ENCODE data around the gene F9. TPM values are rescaled to one million over a fixed set of nuclear protein-coding genes. Genes with fewer than 3 reads are reported as not detected.

Gene F9
- total RNA-seq, 1 experiment from 2014 or later = not detected

- CTCF ChIA-PET = no interaction called here
- TF ChIP-seq CEBPB (IDR thresholded peaks at IDR 0.05; ENCODE audit: low read depth) (no peak), EZH2phosphoT487 (IDR thresholded peaks at IDR 0.05; ENCODE audit: borderline replicate concordance) (no peak), CBX3 (IDR thresholded peaks at IDR 0.05; ENCODE audit: low read depth) (no peak), SIN3A (IDR thresholded peaks at IDR 0.05; ENCODE audit: low read depth) (no peak), POLR2A (IDR thresholded peaks at IDR 0.05; ENCODE audit: borderline replicate concordance, extremely low read depth, insufficient read depth, insufficient read length) (no peak), JUND (IDR thresholded peaks at IDR 0.05) (no peak), ZFX (IDR thresholded peaks at IDR 0.05) (no peak), CTCF (IDR thresholded peaks at IDR 0.05 in 2 of 3, conservative IDR thresholded peaks at IDR 0.05 in 1 of 3; ENCODE audit: borderline replicate concordance in 1 of 3, insufficient read depth in 1 of 3, low read depth in 2 of 3, low read length in 2 of 3) (no peak), EZH2 (IDR thresholded peaks at IDR 0.05) (no peak)
- TF ChIP-seq, protein P1, sequence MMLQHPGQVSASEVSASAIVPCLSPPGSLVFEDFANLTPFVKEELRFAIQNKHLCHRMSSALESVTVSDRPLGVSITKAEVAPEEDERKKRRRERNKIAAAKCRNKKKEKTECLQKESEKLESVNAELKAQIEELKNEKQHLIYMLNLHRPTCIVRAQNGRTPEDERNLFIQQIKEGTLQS (IDR thresholded peaks at IDR 0.05) = no peak
- H3K79me2 ChIP-seq (ENCODE audit: insufficient read depth, low read length) = no peaks in the 10 kb centered on the region
- H3K36me3 ChIP-seq (ENCODE audit: control insufficient read depth in 1 of 2, insufficient read depth in 2 of 2, low read length in 2 of 2) = no peaks in the 10 kb centered on the region
- POLR2A ChIA-PET = no interaction called here
- intact Hi-C loops (cut with micrococcal nuclease) = no loop called here
- H3K4me3 ChIP-seq (replicated peaks in 1 of 2; ENCODE audit: low read depth in 1 of 2, low read length in 2 of 2) = no peak overlapping the region
- H2AFZ ChIP-seq (ENCODE audit: low read depth, low read length, poor library complexity, severe bottlenecking) = no peak overlapping the region
- BruUV-seq (replicated peaks) = no TSS peak
- ATAC-seq = no peak
- H3K4me1 ChIP-seq (ENCODE audit: control insufficient read depth in 1 of 2, insufficient read depth in 2 of 2, low read length in 2 of 2) = no peaks in the 10 kb centered on the region
- H3K9me3 ChIP-seq (ENCODE audit: control insufficient read depth in 1 of 2, insufficient read depth in 1 of 2, low read depth in 1 of 2, low read length in 2 of 2) = no peaks in the 10 kb centered on the region
- H4K20me1 ChIP-seq (ENCODE audit: insufficient read depth) = no peaks in the 10 kb centered on the region
- H3K27ac ChIP-seq (ENCODE audit: low read depth, low read length) = no peak overlapping the region
- H3K9me2 ChIP-seq (ENCODE audit: insufficient read depth) = no peaks in the 10 kb centered on the region
- no peak overlapping the region for H3K4me2 ChIP-seq (ENCODE audit: low read length)
- no peak overlapping the region for H3K9ac ChIP-seq (ENCODE audit: low read length)
- DNase-seq (ENCODE audit: low read depth, low spot score) = no peak
- RAD21 ChIA-PET (ENCODE audit: low non-redundant PET in 1 of 2, low total read pairs in 2 of 2, uncharacterized antibody in 2 of 2, unreplicated experiment in 2 of 2) = no interaction called here
- no peaks in the 10 kb centered on the region for H3K27me3 ChIP-seq (ENCODE audit: insufficient read depth, low read length)
Observed at GRCh38 chrX:139542652-139543051, 12.1 kb downstream of the F9 start.

GRCh38 chrX:139543920-139544319 lies 13.4 kb downstream of the F9 start:
- Histone ChIP-seq H2AFZ (ENCODE audit: low read depth, low read length, poor library complexity, severe bottlenecking) (no peak overlapping the region), H3K9ac (ENCODE audit: low read length) (no peak overlapping the region), H3K36me3 (ENCODE audit: control insufficient read depth in 1 of 2, insufficient read depth in 2 of 2, low read length in 2 of 2) (no peaks in the 10 kb centered on the region), H3K4me1 (ENCODE audit: control insufficient read depth in 1 of 2, insufficient read depth in 2 of 2, low read length in 2 of 2) (no peaks in the 10 kb centered on the region), H3K9me2 (ENCODE audit: insufficient read depth) (no peaks in the 10 kb centered on the region), H3K27me3 (ENCODE audit: insufficient read depth, low read length) (no peaks in the 10 kb centered on the region), H3K79me2 (ENCODE audit: insufficient read depth, low read length) (no peaks in the 10 kb centered on the region), H3K9me3 (ENCODE audit: control insufficient read depth in 1 of 2, insufficient read depth in 1 of 2, low read depth in 1 of 2, low read length in 2 of 2) (no peaks in the 10 kb centered on the region), H3K4me3 (replicated peaks in 1 of 2; ENCODE audit: low read depth in 1 of 2, low read length in 2 of 2) (no peak overlapping the region), H3K27ac (ENCODE audit: low read depth, low read length) (no peak overlapping the region), H3K4me2 (ENCODE audit: low read length) (no peak overlapping the region), H4K20me1 (ENCODE audit: insufficient read depth) (no peaks in the 10 kb centered on the region)
- POLR2A ChIA-PET = no interaction called here
- intact Hi-C loops (cut with micrococcal nuclease) = no loop called here
- no peak for TF ChIP-seq CTCF (IDR thresholded peaks at IDR 0.05 in 2 of 3, conservative IDR thresholded peaks at IDR 0.05 in 1 of 3; ENCODE audit: borderline replicate concordance in 1 of 3, insufficient read depth in 1 of 3, low read depth in 2 of 3, low read length in 2 of 3)
- no peak for TF ChIP-seq POLR2A (IDR thresholded peaks at IDR 0.05; ENCODE audit: borderline replicate concordance, extremely low read depth, insufficient read depth, insufficient read length)
- no peak for TF ChIP-seq CEBPB (IDR thresholded peaks at IDR 0.05; ENCODE audit: low read depth)
- TF ChIP-seq SRF (IDR thresholded peaks at IDR 0.05; ENCODE audit: low read depth) = no peak
- DNase-seq (ENCODE audit: low read depth, low spot score) (no peak), ATAC-seq (no peak)
- BruUV-seq (replicated peaks) = no TSS peak
- CTCF ChIA-PET = no interaction called here
- RAD21 ChIA-PET (ENCODE audit: low non-redundant PET in 1 of 2, low total read pairs in 2 of 2, uncharacterized antibody in 2 of 2, unreplicated experiment in 2 of 2) = no interaction called here
